ENCODE measurements around the gene C5orf15.
"Not testable (repeated sequence)": the region's sequence is repeated elsewhere in the genome, so short reads cannot be mapped to it uniquely, and the experiment has no call there.

The C5orf15 gene

GRCh38 chr5:133939668-133940067, 28.8 kb downstream of the C5orf15 start:
- Histone ChIP-seq H3K4me3 (no peak overlapping the region), H3K9ac (ENCODE audit: insufficient read length) (no peak overlapping the region), H3K9me3 (ENCODE audit: low read depth, low read length) (no peaks in the 10 kb centered on the region), H3K27ac (no peak overlapping the region), H3K36me3 (ENCODE audit: insufficient read depth, low read length) (no peaks in the 10 kb centered on the region)
- no peak for DNase-seq (ENCODE audit: low read depth, low spot score)
- TF ChIP-seq FOXP2 (optimal IDR thresholded peaks at IDR 0.05; ENCODE audit: control extremely low read depth, extremely low read length, insufficient read depth) (no peak), EZH2 (IDR thresholded peaks at IDR 0.05) (no peak), POLR2AphosphoS5 (IDR thresholded peaks at IDR 0.05; ENCODE audit: borderline replicate concordance, low read depth, low read length) (no peak)

- H3K4me3 ChIP-seq, result no peak overlapping the region
- H3K9me3 ChIP-seq (ENCODE audit: low read depth, low read length), result no peaks in the 10 kb centered on the region
- no peak for TF ChIP-seq FOXP2 (optimal IDR thresholded peaks at IDR 0.05; ENCODE audit: control extremely low read depth, extremely low read length, insufficient read depth)
- no peak for TF ChIP-seq EZH2 (IDR thresholded peaks at IDR 0.05)
Measured at GRCh38 chr5:133938929-133939328, 29.5 kb downstream of the C5orf15 start.

GRCh38 chr5:133938039-133938821, 30.2 kb downstream of the C5orf15 start:
- H3K4me3 ChIP-seq, result no peak overlapping the region
- H3K27ac ChIP-seq, result no peak overlapping the region
- no peak for DNase-seq (ENCODE audit: low read depth, low spot score)
- H3K36me3 ChIP-seq (ENCODE audit: insufficient read depth, low read length), result no peaks in the 10 kb centered on the region
- no peak overlapping the region for H3K9ac ChIP-seq (ENCODE audit: insufficient read length)
- no peak for TF ChIP-seq POLR2AphosphoS5 (IDR thresholded peaks at IDR 0.05; ENCODE audit: borderline replicate concordance, low read depth, low read length)
- TF ChIP-seq FOXP2 (optimal IDR thresholded peaks at IDR 0.05; ENCODE audit: control extremely low read depth, extremely low read length, insufficient read depth), result no peak
- no peak for TF ChIP-seq EZH2 (IDR thresholded peaks at IDR 0.05)
- H3K9me3 ChIP-seq (ENCODE audit: low read depth, low read length), result no peaks in the 10 kb centered on the region

More at GRCh38 chr5:133938929-133939328, 29.5 kb downstream of the C5orf15 start:
- Histone ChIP-seq H3K27ac (no peak overlapping the region), H3K9ac (ENCODE audit: insufficient read length) (no peak overlapping the region), H3K36me3 (ENCODE audit: insufficient read depth, low read length) (no peaks in the 10 kb centered on the region)
- DNase-seq (ENCODE audit: low read depth, low spot score), result no peak

GRCh38 chr5:133937628-133938027, 30.8 kb downstream of the C5orf15 start:
- H3K36me3 ChIP-seq (ENCODE audit: insufficient read depth, low read length); H3K9me3 ChIP-seq (ENCODE audit: low read depth, low read length); H3K4me3 ChIP-seq; H3K27ac ChIP-seq; DNase-seq (ENCODE audit: low read depth, low spot score); H3K9ac ChIP-seq (ENCODE audit: insufficient read length): not testable (repeated sequence)

- Histone ChIP-seq H3K9ac (ENCODE audit: insufficient read length) (no peak overlapping the region), H3K27ac (no peak overlapping the region), H3K4me3 (no peak overlapping the region), H3K36me3 (ENCODE audit: insufficient read depth, low read length) (no peaks in the 10 kb centered on the region), H3K9me3 (ENCODE audit: low read depth, low read length) (no peaks in the 10 kb centered on the region)
- TF ChIP-seq EZH2 (IDR thresholded peaks at IDR 0.05), result no peak
- TF ChIP-seq POLR2AphosphoS5 (IDR thresholded peaks at IDR 0.05; ENCODE audit: borderline replicate concordance, low read depth, low read length), result no peak
- no peak for TF ChIP-seq FOXP2 (optimal IDR thresholded peaks at IDR 0.05; ENCODE audit: control extremely low read depth, extremely low read length, insufficient read depth)
- DNase-seq (ENCODE audit: low read depth, low spot score), result no peak
Measured at GRCh38 chr5:133936651-133937015, 31.8 kb downstream of the C5orf15 start.

- not testable (repeated sequence) for H3K4me3 ChIP-seq; DNase-seq (ENCODE audit: low read depth, low spot score); H3K36me3 ChIP-seq (ENCODE audit: insufficient read depth, low read length); H3K9me3 ChIP-seq (ENCODE audit: low read depth, low read length); H3K9ac ChIP-seq (ENCODE audit: insufficient read length); H3K27ac ChIP-seq
Measured at GRCh38 chr5:133935991-133936650, 32.3 kb downstream of the C5orf15 start.

GRCh38 chr5:133935667-133935940, 32.8 kb downstream of the C5orf15 start:
- H3K9ac ChIP-seq (ENCODE audit: insufficient read length), result no peak overlapping the region
- no peak overlapping the region for H3K27ac ChIP-seq
- H3K36me3 ChIP-seq (ENCODE audit: insufficient read depth, low read length), result no peaks in the 10 kb centered on the region
- no peak for DNase-seq (ENCODE audit: low read depth, low spot score)
- TF ChIP-seq FOXP2 (optimal IDR thresholded peaks at IDR 0.05; ENCODE audit: control extremely low read depth, extremely low read length, insufficient read depth) (no peak), EZH2 (IDR thresholded peaks at IDR 0.05) (no peak), POLR2AphosphoS5 (IDR thresholded peaks at IDR 0.05; ENCODE audit: borderline replicate concordance, low read depth, low read length) (no peak)
- no peaks in the 10 kb centered on the region for H3K9me3 ChIP-seq (ENCODE audit: low read depth, low read length)
- no peak overlapping the region for H3K4me3 ChIP-seq

GRCh38 chr5:133934822-133935666, 33.4 kb downstream of the C5orf15 start:
- Histone ChIP-seq H3K4me3 (no peak overlapping the region), H3K9ac (ENCODE audit: insufficient read length) (no peak overlapping the region), H3K9me3 (ENCODE audit: low read depth, low read length) (no peaks in the 10 kb centered on the region), H3K36me3 (ENCODE audit: insufficient read depth, low read length) (no peaks in the 10 kb centered on the region), H3K27ac (no peak overlapping the region)
- no peak for DNase-seq (ENCODE audit: low read depth, low spot score)
- no peak for TF ChIP-seq FOXP2 (optimal IDR thresholded peaks at IDR 0.05; ENCODE audit: control extremely low read depth, extremely low read length, insufficient read depth)
- no peak for TF ChIP-seq POLR2AphosphoS5 (IDR thresholded peaks at IDR 0.05; ENCODE audit: borderline replicate concordance, low read depth, low read length)
- TF ChIP-seq EZH2 (IDR thresholded peaks at IDR 0.05), result no peak
